HEK293T (cell line): ENCODE measurements around the gene DERA.
"Not testable (repeated sequence)": the region's sequence is repeated elsewhere in the genome, so short reads cannot be mapped to it uniquely, and the experiment has no call there.

Source experiments
- CTCF ChIA-PET: fragments of 350-600 bp; formaldehyde crosslinking; extraction: SDS; loops from one replicate; lab custom pipeline; 2021; ENCODE audit warnings: antibody characterized with exemption, inconsistent platforms; lab: Yijun Ruan, JAX
- POLR2A ChIA-PET: fragments of 350-600 bp; formaldehyde crosslinking; extraction: SDS; loops from one replicate; lab custom pipeline; 2020; ENCODE audit warnings: antibody characterized with exemption, inconsistent platforms; lab: Yijun Ruan, JAX
- DNase-seq: peaks from one replicate; pipeline ENCODE4 v3.0.0; 2012; ENCODE audit warnings: mixed read lengths; ENCODE audit errors: extremely low spot score
- ARNT ChIP-seq: fragments of 450-650 bp; IDR thresholded peaks from 2 replicates; pipeline ENCODE4 v1.6.1; 2017; ENCODE audit warnings: mild to moderate bottlenecking
- BHLHE40 ChIP-seq: fragments of 450-650 bp; IDR thresholded peaks from 2 replicates; pipeline ENCODE4 v1.6.1; 2016; ENCODE audit warnings: mild to moderate bottlenecking, moderate library complexity, borderline replicate concordance
- CTBP1 ChIP-seq: fragments of 450-650 bp; IDR thresholded peaks from 2 replicates; pipeline ENCODE4 v1.6.1; 2016; ENCODE audit warnings: borderline replicate concordance
- ELF4 ChIP-seq: fragments of 450-650 bp; IDR thresholded peaks from 2 replicates; pipeline ENCODE4 v1.6.1; 2017; ENCODE audit warnings: antibody characterized with exemption
- FOXA1 ChIP-seq: fragments of 450-650 bp; IDR thresholded peaks from 2 replicates; pipeline ENCODE4 v1.6.1; 2016; ENCODE audit warnings: mild to moderate bottlenecking
- FOXK2 ChIP-seq: fragments of 450-650 bp; IDR thresholded peaks from 2 replicates; pipeline ENCODE4 v1.6.1; 2016; ENCODE audit warnings: mild to moderate bottlenecking
- FOXM1 ChIP-seq: fragments of 450-650 bp; IDR thresholded peaks from 2 replicates; pipeline ENCODE4 v1.6.1; 2017; ENCODE audit warnings: mild to moderate bottlenecking, borderline replicate concordance
- HDGF ChIP-seq: fragments of 450-650 bp; IDR thresholded peaks from 2 replicates; pipeline ENCODE4 v1.6.1; 2017; ENCODE audit warnings: antibody characterized with exemption, borderline replicate concordance
- L3MBTL2 ChIP-seq: fragments of 450-650 bp; conservative IDR thresholded peaks from 2 replicates; pipeline ENCODE4 v1.6.1; 2016; ENCODE audit warnings: mild to moderate bottlenecking
- LEF1 ChIP-seq: fragments of 450-650 bp; IDR thresholded peaks from 2 replicates; pipeline ENCODE4 v1.6.1; 2017; ENCODE audit warnings: mild to moderate bottlenecking, borderline replicate concordance
- NFRKB ChIP-seq: fragments of 450-650 bp; IDR thresholded peaks from 2 replicates; pipeline ENCODE4 v1.6.1; 2016; ENCODE audit warnings: mild to moderate bottlenecking, moderate library complexity
- SP1 ChIP-seq: fragments of 450-650 bp; IDR thresholded peaks from 2 replicates; pipeline ENCODE4 v1.6.1; 2017
- SUZ12 ChIP-seq: fragments of 450-650 bp; IDR thresholded peaks from 2 replicates; pipeline ENCODE4 v1.6.1; 2016; ENCODE audit warnings: mild to moderate bottlenecking
- TARDBP ChIP-seq: fragments of 450-650 bp; IDR thresholded peaks from 2 replicates; pipeline ENCODE4 v1.6.1; 2016
- ZNF384 ChIP-seq: fragments of 450-650 bp; IDR thresholded peaks from 2 replicates; pipeline ENCODE4 v1.6.1; 2016
- TF ChIP-seq, protein P1 (sequence below): fragments of 450-650 bp; IDR thresholded peaks from 2 replicates; pipeline ENCODE4 v1.6.1; 2016

DERA gene

DNA sequence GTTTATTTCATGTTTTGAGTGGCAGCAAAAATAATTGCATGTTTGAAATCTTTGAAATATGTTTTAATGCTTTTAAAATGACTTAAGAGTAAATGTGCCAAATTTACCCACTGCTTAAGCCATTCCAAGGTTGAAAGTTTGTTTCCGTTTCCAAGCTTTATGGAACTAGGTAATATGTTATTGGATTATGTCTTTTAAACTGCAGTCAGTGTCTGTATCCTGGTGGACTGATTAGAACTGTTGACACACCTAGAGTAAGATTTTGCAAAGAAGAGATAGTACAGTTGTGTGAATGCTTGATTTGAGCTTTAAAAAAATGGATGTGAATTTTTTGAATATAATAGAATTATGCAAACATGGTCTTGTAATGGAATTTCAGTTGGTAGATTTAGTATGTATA is 135.1 kb downstream of the DERA start:
- CTCF ChIA-PET: no interaction called here

DNA sequence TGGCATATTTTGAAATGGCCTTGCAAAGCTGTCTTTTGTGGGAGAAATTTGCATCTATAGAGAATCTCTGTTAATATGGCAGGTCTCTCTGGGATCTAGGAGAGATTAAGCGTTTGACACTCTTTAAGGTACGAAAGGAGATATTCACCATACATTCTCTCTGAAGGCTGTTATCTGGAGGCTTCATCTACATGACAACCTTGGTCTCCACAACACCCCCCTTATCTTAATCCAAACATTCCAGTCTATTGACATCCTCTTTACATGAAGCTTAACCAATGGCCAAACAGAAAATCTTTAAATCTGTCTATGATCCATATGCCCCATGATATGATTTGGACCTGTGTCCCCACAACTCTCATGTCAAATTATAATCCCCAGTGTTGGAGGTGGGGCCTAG is 137.4 kb downstream of the DERA start:
- TF ChIP-seq FOXK2 (no peak), CTBP1 (no peak), LEF1 (no peak), ZNF384 (no peak), FOXM1 (no peak), L3MBTL2 (no peak), TARDBP (no peak), ELF4 (no peak), NFRKB (no peak), FOXA1 (no peak), ARNT (no peak), SP1 (no peak), HDGF (no peak), BHLHE40 (no peak)
- TF ChIP-seq, protein P1, sequence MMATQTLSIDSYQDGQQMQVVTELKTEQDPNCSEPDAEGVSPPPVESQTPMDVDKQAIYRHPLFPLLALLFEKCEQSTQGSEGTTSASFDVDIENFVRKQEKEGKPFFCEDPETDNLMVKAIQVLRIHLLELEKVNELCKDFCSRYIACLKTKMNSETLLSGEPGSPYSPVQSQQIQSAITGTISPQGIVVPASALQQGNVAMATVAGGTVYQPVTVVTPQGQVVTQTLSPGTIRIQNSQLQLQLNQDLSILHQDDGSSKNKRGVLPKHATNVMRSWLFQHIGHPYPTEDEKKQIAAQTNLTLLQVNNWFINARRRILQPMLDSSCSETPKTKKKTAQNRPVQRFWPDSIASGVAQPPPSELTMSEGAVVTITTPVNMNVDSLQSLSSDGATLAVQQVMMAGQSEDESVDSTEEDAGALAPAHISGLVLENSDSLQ: no peak
- CTCF ChIA-PET: no interaction called here
- POLR2A ChIA-PET: no interaction called here
- DNase-seq: no peak

More for the DNA sequence above, 135.1 kb downstream of the DERA start:
- TF ChIP-seq SP1 (no peak), FOXM1 (no peak), HDGF (no peak)
- DNase-seq: no peak
- POLR2A ChIA-PET: interaction anchor here (0.6 kb wide), 1 partner anchor 16 kb away, joined by 3 read pairs; no protein-coding TSS in a partner anchor

DNA sequence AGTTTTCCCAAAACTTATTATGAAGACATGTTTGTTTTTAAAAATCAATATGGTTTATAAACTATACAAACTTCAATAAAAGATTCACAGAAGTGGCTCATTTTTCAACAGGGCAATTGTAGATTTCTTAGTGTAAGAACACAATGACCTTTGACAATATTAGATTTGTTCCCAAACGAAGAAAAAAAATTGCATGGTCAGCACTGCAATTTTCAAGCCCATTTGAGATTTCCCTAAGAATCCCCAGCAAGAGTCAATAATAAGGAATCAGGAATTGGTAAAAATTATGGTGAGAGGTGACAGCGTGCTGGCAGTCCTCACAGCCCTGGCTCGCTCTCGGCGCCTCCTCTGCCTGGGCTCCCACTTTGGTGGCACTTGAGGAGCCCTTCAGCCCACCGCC is 145.8 kb downstream of the DERA start:
- no peak for DNase-seq
- ChIA-PET CTCF (no interaction called here), POLR2A (no interaction called here)
- no peak for TF ChIP-seq L3MBTL2
- no peak for TF ChIP-seq SUZ12
- no peak for TF ChIP-seq NFRKB
- TF ChIP-seq CTBP1: no peak
- TF ChIP-seq HDGF: no peak
- no peak for TF ChIP-seq FOXM1
- no peak for TF ChIP-seq SP1
- TF ChIP-seq FOXK2: no peak
- no peak for TF ChIP-seq BHLHE40
- TF ChIP-seq TARDBP: no peak
- TF ChIP-seq ZNF384: no peak
- no peak for TF ChIP-seq ELF4
- TF ChIP-seq, protein P1: no peak
- TF ChIP-seq ARNT: no peak
- TF ChIP-seq LEF1: no peak
- TF ChIP-seq FOXA1: no peak

DNA sequence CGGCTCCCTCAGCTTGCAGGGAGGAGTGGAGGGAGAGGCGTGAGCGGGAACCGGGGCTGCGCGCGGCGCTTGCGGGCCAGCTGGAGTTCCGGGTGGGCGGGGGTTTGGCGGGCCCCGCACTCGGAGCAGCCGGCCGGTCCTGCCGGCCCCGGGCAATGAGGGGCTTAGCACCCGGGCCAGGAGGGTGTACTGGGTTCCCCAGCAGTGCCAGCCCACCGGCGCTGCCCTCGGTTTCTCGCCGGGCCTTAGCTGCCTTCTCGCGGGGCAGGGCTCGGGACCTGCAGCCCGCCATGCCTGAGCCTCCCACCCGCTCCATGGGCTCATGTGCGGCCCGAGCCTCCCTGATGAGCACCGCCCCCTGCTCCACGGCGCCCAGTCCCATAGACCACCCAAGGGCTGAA is 146.2 kb downstream of the DERA start:
- CTCF ChIA-PET, POLR2A ChIA-PET: not testable (repeated sequence)

DNA sequence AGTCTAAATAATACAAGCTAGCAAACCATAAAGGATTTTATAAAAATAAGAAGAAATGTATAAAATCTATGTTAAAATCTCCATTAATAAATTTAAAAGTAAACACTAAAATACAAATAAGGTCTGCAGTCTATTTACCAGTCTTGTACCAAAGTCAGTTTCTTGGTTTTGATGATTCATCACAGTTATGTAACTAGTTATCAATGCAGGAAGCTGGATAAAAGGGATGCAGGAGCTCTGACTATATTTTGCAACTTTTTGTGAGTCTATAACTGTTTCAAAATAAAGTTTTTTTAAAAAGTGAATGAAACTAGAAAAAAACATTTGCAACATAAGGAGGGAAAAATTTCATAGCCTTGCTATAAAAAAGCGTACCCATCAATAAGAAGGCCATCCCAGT is 151.5 kb downstream of the DERA start:
- CTCF ChIA-PET: no interaction called here
- TF ChIP-seq LEF1 (no peak), SUZ12 (no peak), ZNF384 (no peak), L3MBTL2 (no peak), NFRKB (no peak), FOXA1 (no peak), BHLHE40 (no peak), HDGF (no peak), FOXK2 (no peak), FOXM1 (no peak), TARDBP (no peak), ARNT (no peak)
- POLR2A ChIA-PET: no interaction called here
- DNase-seq: no peak

More for the DNA sequence above, 146.2 kb downstream of the DERA start:
- not testable (repeated sequence) for DNase-seq

DNA sequence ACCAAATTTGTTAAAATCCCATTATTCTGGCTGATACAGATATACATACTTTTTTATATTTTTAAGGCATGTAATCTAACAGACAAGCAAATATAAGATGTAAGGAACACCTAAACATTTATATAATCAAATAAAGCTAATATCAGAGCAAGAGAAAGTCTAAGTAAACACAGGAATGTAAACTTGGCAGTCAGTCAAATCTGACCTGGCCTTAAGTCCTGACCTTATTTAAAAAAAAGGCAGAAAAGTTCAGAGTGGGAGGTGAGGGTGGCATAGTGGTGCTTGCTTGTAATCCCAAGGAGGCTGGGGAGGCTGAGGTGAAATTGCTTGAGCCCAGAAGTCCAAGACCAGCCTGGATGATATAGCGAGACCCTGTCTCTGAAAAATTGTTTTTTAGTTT is 152.6 kb downstream of the DERA start:
- POLR2A ChIA-PET: no interaction called here
- no peak for TF ChIP-seq SUZ12
- TF ChIP-seq FOXK2: no peak
- TF ChIP-seq LEF1: no peak
- no peak for TF ChIP-seq ZNF384
- no peak for TF ChIP-seq HDGF
- no peak for TF ChIP-seq SP1
- TF ChIP-seq, protein P1: no peak
- no peak for TF ChIP-seq BHLHE40
- TF ChIP-seq ELF4: no peak
- TF ChIP-seq FOXA1: no peak
- CTCF ChIA-PET: interaction anchor here (1.1 kb wide), 1 partner anchor 9 kb away, joined by 3 read pairs; no protein-coding TSS in a partner anchor
- DNase-seq: no peak

DNA sequence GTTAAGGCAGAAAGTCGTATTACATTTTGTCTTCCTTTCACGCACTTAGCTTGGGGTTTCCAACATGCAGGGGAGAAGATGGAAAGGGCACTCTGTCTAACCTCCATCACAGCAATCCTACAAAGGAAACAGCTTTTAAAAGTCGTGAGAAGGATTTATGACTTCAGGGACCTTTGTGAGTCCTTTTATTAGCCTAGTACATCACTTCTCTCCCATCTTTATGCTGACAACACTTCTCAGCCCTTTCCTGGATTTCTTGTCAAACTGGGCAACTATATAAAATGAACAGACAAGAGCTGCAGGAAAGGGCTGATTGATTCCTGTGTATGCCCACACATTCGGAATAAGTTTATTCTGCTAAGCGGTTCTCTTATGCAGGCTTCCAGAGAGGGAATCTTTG is 159.0 kb downstream of the DERA start:
- DNase-seq: peak; percentile 5
- ChIA-PET CTCF (no interaction called here), POLR2A (no interaction called here)
- no peak for TF ChIP-seq FOXM1
- TF ChIP-seq FOXK2: no peak
- no peak for TF ChIP-seq ELF4
- no peak for TF ChIP-seq ZNF384
